ENCODE data around the gene DPP6. TPM values are rescaled to one million over a fixed set of nuclear protein-coding genes. Genes with fewer than 3 reads are reported as not detected.

DPP6 gene
- total RNA-seq, 1 experiment from 2014 or later: not detected

DNA sequence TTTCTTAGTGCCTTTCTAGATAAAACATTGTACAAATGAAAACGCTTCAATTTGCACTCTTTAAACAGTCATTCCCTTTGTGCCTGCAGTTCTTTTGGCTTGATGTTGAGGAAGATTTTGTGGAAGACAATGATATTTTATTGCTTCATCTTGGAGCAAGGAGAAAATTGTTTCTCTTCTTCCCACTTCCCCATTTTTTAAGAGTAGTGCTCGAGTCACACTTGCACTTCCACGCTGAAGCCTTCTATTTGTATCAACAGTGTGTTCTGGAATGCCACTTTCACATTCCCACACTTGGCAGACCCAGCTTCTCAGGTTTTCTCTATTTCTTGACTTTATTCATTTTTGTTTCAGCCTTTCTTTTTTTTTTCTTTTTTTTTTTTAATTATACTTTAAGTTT is 581.4 kb downstream of the DPP6 start:
- no TSS peak for BruUV-seq (replicated peaks)
- intact Hi-C loops (cut with micrococcal nuclease; ENCODE audit: unreplicated experiment): no loop called here
- DNase-seq: no peak
- TF ChIP-seq, protein P1, sequence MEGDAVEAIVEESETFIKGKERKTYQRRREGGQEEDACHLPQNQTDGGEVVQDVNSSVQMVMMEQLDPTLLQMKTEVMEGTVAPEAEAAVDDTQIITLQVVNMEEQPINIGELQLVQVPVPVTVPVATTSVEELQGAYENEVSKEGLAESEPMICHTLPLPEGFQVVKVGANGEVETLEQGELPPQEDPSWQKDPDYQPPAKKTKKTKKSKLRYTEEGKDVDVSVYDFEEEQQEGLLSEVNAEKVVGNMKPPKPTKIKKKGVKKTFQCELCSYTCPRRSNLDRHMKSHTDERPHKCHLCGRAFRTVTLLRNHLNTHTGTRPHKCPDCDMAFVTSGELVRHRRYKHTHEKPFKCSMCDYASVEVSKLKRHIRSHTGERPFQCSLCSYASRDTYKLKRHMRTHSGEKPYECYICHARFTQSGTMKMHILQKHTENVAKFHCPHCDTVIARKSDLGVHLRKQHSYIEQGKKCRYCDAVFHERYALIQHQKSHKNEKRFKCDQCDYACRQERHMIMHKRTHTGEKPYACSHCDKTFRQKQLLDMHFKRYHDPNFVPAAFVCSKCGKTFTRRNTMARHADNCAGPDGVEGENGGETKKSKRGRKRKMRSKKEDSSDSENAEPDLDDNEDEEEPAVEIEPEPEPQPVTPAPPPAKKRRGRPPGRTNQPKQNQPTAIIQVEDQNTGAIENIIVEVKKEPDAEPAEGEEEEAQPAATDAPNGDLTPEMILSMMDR (IDR thresholded peaks at IDR 0.05; ENCODE audit: insufficient read depth in 1 of 2, low read depth in 1 of 2, low read length in 1 of 2, severe bottlenecking in 1 of 2, unreplicated experiment in 1 of 2): no peak
- Histone ChIP-seq H3K27me3 (replicated peaks; ENCODE audit: control insufficient read depth, insufficient read depth, low read length) (no peaks in the 10 kb centered on the region; the same call in 1 of the 2 replicates), H3K4me3 (ENCODE audit: low read depth, low read length) (no peak overlapping the region), H3K36me3 (ENCODE audit: control insufficient read depth, insufficient read depth, low read length) (no peaks in the 10 kb centered on the region), H3K9me3 (no peaks in the 10 kb centered on the region), H3K4me1 (no peaks in the 10 kb centered on the region)
- peaks cover 9% of the 10 kb centered on the region for H3K9me3 Mint-ChIP-seq (ENCODE audit: unreplicated experiment)
- H3K27ac Mint-ChIP-seq (ENCODE audit: unreplicated experiment): no peak overlapping the region
- ChIA-PET CTCF (no interaction called here), POLR2A (no interaction called here)
- H3K27me3 Mint-ChIP-seq (ENCODE audit: insufficient read depth, unreplicated experiment): peaks cover 11% of the 10 kb centered on the region
- H3K4me1 Mint-ChIP-seq (ENCODE audit: low read depth, unreplicated experiment): no peaks in the 10 kb centered on the region
- H3K4me3 Mint-ChIP-seq (ENCODE audit: unreplicated experiment): no peak overlapping the region
- no peaks in the 10 kb centered on the region for H3K36me3 Mint-ChIP-seq (ENCODE audit: insufficient read depth, unreplicated experiment)

DNA sequence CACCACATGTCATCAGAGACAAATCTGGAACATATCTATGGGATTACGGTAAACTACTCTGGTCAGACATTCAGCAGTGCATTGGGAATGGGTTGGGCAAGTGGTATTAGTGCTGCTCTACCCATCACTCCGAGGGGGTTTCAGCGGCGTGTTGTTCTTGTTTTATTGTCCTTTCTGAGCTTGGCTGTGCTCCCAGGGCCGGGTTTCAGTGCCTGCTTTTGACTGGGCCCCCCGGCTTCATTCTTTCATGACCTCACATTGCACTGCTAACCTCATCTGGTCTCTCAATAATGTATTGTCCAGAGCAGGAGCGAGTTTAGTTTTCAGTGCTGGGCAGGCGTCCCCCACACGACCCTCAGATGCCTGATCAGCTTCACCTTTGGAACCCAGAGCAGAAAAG is 586.1 kb downstream of the DPP6 start:
- no peaks in the 10 kb centered on the region for H3K36me3 Mint-ChIP-seq (ENCODE audit: insufficient read depth, unreplicated experiment)
- CTCF ChIA-PET: no interaction called here

DNA sequence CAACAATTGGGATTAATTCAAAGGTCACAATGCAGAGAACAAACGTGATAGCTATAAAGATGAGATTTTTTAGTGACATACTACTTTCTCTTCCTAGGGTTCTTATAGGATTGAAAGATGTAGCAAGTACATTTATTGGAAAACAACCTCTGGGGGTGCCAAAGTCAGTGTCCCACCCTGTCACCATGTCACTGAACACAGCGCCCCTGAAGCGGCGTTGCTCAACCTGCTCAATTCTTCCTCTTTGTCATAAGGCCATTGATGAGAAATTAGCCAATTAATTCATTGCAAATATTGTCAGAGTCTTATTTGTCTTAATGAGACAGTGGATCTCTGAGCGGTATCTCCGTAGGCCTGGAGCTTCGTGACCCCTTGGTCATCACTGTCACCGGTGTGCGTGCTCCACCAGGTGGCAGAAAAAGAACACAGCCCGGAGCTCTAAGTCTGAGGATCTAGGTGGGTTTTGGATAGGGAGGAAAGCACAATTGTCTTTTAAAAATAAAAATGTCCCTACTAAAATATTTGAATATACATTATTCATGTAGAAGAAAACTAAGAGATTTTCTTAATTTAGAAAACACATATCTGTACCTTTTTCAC is 588.2 kb downstream of the DPP6 start:
- TF ChIP-seq, protein P1 (IDR thresholded peaks at IDR 0.05; ENCODE audit: insufficient read depth in 1 of 2, low read depth in 1 of 2, low read length in 1 of 2, severe bottlenecking in 1 of 2, unreplicated experiment in 1 of 2): peak; percentile 47 to 49
- DNase-seq: peak in 1 of 2 experiments; percentile 22
- Histone ChIP-seq H3K4me1 (no peaks in the 10 kb centered on the region), H3K4me3 (ENCODE audit: low read depth, low read length) (no peak overlapping the region), H3K9me3 (no peaks in the 10 kb centered on the region), H3K27me3 (replicated peaks; ENCODE audit: control insufficient read depth, insufficient read depth, low read length) (no peaks in the 10 kb centered on the region; the same call in 1 of the 2 replicates), H3K36me3 (ENCODE audit: control insufficient read depth, insufficient read depth, low read length) (no peaks in the 10 kb centered on the region)
- Mint-ChIP-seq H3K27me3 (ENCODE audit: insufficient read depth, unreplicated experiment) (peaks cover 4% of the 10 kb centered on the region), H3K4me1 (ENCODE audit: low read depth, unreplicated experiment) (no peaks in the 10 kb centered on the region), H3K27ac (ENCODE audit: unreplicated experiment) (no peak overlapping the region), H3K4me3 (ENCODE audit: unreplicated experiment) (no peak overlapping the region), H3K9me3 (ENCODE audit: unreplicated experiment) (no peaks in the 10 kb centered on the region), H3K36me3 (ENCODE audit: insufficient read depth, unreplicated experiment) (no peaks in the 10 kb centered on the region)
- intact Hi-C loops (cut with micrococcal nuclease; ENCODE audit: unreplicated experiment): loop anchor here (1.0 to 10.0 kb wide), 2 partner anchors 104 to 566 kb away; no protein-coding TSS in a partner anchor
- no TSS peak for BruUV-seq (replicated peaks)
- POLR2A ChIA-PET: no interaction called here
- CTCF ChIA-PET: no interaction called here

More for the DNA sequence above, 586.1 kb downstream of the DPP6 start:
- no peak overlapping the region for H3K27ac Mint-ChIP-seq (ENCODE audit: unreplicated experiment)
- H3K4me1 ChIP-seq: no peaks in the 10 kb centered on the region
- H3K36me3 ChIP-seq (ENCODE audit: control insufficient read depth, insufficient read depth, low read length): no peaks in the 10 kb centered on the region
- no TSS peak for BruUV-seq (replicated peaks)
- no peaks in the 10 kb centered on the region for H3K9me3 ChIP-seq
- peaks cover 9% of the 10 kb centered on the region for H3K9me3 Mint-ChIP-seq (ENCODE audit: unreplicated experiment)
- no peak for DNase-seq
- TF ChIP-seq, protein P1 (IDR thresholded peaks at IDR 0.05; ENCODE audit: insufficient read depth in 1 of 2, low read depth in 1 of 2, low read length in 1 of 2, severe bottlenecking in 1 of 2, unreplicated experiment in 1 of 2): no peak
- no peaks in the 10 kb centered on the region for H3K4me1 Mint-ChIP-seq (ENCODE audit: low read depth, unreplicated experiment)
- H3K4me3 ChIP-seq (ENCODE audit: low read depth, low read length): no peak overlapping the region
- H3K27me3 ChIP-seq (replicated peaks; ENCODE audit: control insufficient read depth, insufficient read depth, low read length): no peaks in the 10 kb centered on the region; the same call in 1 of the 2 replicates
- POLR2A ChIA-PET: no interaction called here
- no peak overlapping the region for H3K4me3 Mint-ChIP-seq (ENCODE audit: unreplicated experiment)
- no peaks in the 10 kb centered on the region for H3K27me3 Mint-ChIP-seq (ENCODE audit: insufficient read depth, unreplicated experiment)
- intact Hi-C loops (cut with micrococcal nuclease; ENCODE audit: unreplicated experiment): no loop called here

Measured in Caco-2 (cell line).